ENCODE results near the gene LGR6.

LGR6 gene

GRCh38 chr1:202197653-202198365, 4.2 kb downstream of the LGR6 start:
- no peak for TF ChIP-seq GLIS3 (CRISPR knock-in tag; IDR thresholded peaks at IDR 0.05)
- TF ChIP-seq ZNF8 (CRISPR knock-in tag; IDR thresholded peaks at IDR 0.05) = no peak
- TF ChIP-seq SNAI2 (CRISPR knock-in tag; IDR thresholded peaks at IDR 0.05) = no peak
- no peak for TF ChIP-seq POU6F1 (CRISPR knock-in tag; IDR thresholded peaks at IDR 0.05; ENCODE audit: borderline replicate concordance, low read depth)
- TF ChIP-seq OSR1 (CRISPR knock-in tag; IDR thresholded peaks at IDR 0.05) = no peak
- TF ChIP-seq TSHZ2 (CRISPR knock-in tag; IDR thresholded peaks at IDR 0.05) = no peak
- TF ChIP-seq PPARA (CRISPR knock-in tag; IDR thresholded peaks at IDR 0.05; ENCODE audit: borderline replicate concordance) = no peak
- TF ChIP-seq ZFP30 (CRISPR knock-in tag; IDR thresholded peaks at IDR 0.05) = no peak
- TF ChIP-seq ZC3H10 (CRISPR knock-in tag; IDR thresholded peaks at IDR 0.05) = no peak
- no peak for TF ChIP-seq CSDC2 (CRISPR knock-in tag; IDR thresholded peaks at IDR 0.05)
- no peak for TF ChIP-seq RARB (CRISPR knock-in tag; IDR thresholded peaks at IDR 0.05)

GRCh38 chr1:202198366-202198724, 4.7 kb downstream of the LGR6 start:
- no peak for ATAC-seq
- TF ChIP-seq PPARA (CRISPR knock-in tag; IDR thresholded peaks at IDR 0.05; ENCODE audit: borderline replicate concordance) = no peak

More at GRCh38 chr1:202197653-202198365, 4.2 kb downstream of the LGR6 start:
- ATAC-seq = no peak

GRCh38 chr1:202199040-202199889, 5.7 kb downstream of the LGR6 start:
- ATAC-seq = no peak
- no peak for TF ChIP-seq GLIS3 (CRISPR knock-in tag; IDR thresholded peaks at IDR 0.05)
- no peak for TF ChIP-seq CREB5 (CRISPR knock-in tag; IDR thresholded peaks at IDR 0.05; ENCODE audit: low read depth)
- TF ChIP-seq ZFP30 (CRISPR knock-in tag; IDR thresholded peaks at IDR 0.05) = no peak
- no peak for TF ChIP-seq PATZ1 (CRISPR knock-in tag; IDR thresholded peaks at IDR 0.05; ENCODE audit: borderline replicate concordance)
- TF ChIP-seq RARB (CRISPR knock-in tag; IDR thresholded peaks at IDR 0.05) = no peak
- TF ChIP-seq ZNF70 (CRISPR knock-in tag; IDR thresholded peaks at IDR 0.05) = no peak
- no peak for TF ChIP-seq POU6F1 (CRISPR knock-in tag; IDR thresholded peaks at IDR 0.05; ENCODE audit: borderline replicate concordance, low read depth)
- no peak for TF ChIP-seq TOX (CRISPR knock-in tag; IDR thresholded peaks at IDR 0.05; ENCODE audit: borderline replicate concordance)
- TF ChIP-seq TCF4 (CRISPR knock-in tag; IDR thresholded peaks at IDR 0.05; ENCODE audit: borderline replicate concordance) = no peak
- TF ChIP-seq CSRNP3 (CRISPR knock-in tag; IDR thresholded peaks at IDR 0.05) = no peak
- TF ChIP-seq SNAI2 (CRISPR knock-in tag; IDR thresholded peaks at IDR 0.05) = no peak
